ENCODE results near the gene KIAA1549. TPM values are rescaled to one million over a fixed set of nuclear protein-coding genes. Genes with fewer than 3 reads are reported as not detected.

The KIAA1549 gene
- total and polyA plus RNA-seq, 2 of the 8 experiments (the other 6 are each of a cell fraction or from before 2014, with no cell fraction given): 6.5 to 17.3 TPM

DNA sequence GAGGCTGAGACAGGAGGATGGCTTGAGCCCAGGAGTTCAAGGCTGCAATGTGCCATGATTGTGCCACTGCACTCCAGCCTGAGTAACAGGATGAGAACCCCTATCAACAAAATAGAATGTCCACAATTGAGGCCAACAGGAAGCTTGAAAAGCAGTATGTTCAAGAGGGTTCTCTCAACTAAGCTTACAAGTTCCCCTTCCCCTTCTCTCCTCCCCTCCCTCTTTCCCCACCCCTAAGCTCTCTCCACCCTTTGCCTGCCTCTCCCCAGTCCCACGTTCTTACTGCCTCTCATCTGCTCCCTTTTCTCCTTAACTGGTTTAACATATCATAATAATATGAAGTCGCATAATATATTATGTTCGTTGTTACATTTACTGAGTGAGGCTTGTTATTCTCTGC, 35.4 kb downstream of the KIAA1549 start:
- 70% methylated on average over 3 of the region's 3 CpGs; no CpG with 5 or more reads in 1 of the 2 experiments for WGBS, 2 experiments (ENCODE audit: extremely low coverage in 1 of 2, insufficient coverage in 1 of 2, insufficient read length in 1 of 2, insufficient replicate concordance in 2 of 2, low coverage in 1 of 2, low lambda C conversion rate in 2 of 2, missing lambda C conversion rate in 1 of 2)
- Histone ChIP-seq H4K5ac (ENCODE audit: insufficient read length, low read depth, low read length) (no peak overlapping the region), H3K9ac (replicated peaks in 1 of 4; ENCODE audit: extremely low read depth in 1 of 4, low read depth in 3 of 4, low read length in 3 of 4) (no peak overlapping the region), H3K79me2 (ENCODE audit: control insufficient read depth in 1 of 2, insufficient read depth in 2 of 2, low read length in 2 of 2) (peaks cover 0 to 44% of the 10 kb centered on the region in 2 experiments; a peak in 2 of 4 replicates), H3K14ac (ENCODE audit: insufficient read length) (no peak overlapping the region), H3K4ac (replicated peaks; ENCODE audit: insufficient read length, low read depth, low read length) (no peak overlapping the region), H2BK20ac (ENCODE audit: low read length) (no peak overlapping the region), H2AFZ (ENCODE audit: low read length) (no peak overlapping the region), H3K27me3 (replicated peaks in 1 of 4; ENCODE audit: control insufficient read depth in 3 of 4, extremely low read depth in 1 of 4, insufficient read depth in 3 of 4, low read length in 3 of 4) (no peaks in the 10 kb centered on the region), H2AK5ac (ENCODE audit: low read depth, low read length) (no peak overlapping the region), H3K23me2 (ENCODE audit: low read depth, low read length) (no peaks in the 10 kb centered on the region), H3K56ac (replicated peaks; ENCODE audit: insufficient read length, low read depth, low read length) (no peak overlapping the region), H2BK120ac (replicated peaks; ENCODE audit: low read depth, low read length) (no peak overlapping the region), H3K36me3 (ENCODE audit: control insufficient read depth in 2 of 4, insufficient read depth in 4 of 4, low read length in 3 of 4) (no peaks in the 10 kb centered on the region), H3K79me1 (ENCODE audit: low read depth, low read length) (peaks cover 13% of the 10 kb centered on the region), H4K8ac (ENCODE audit: extremely low read depth, insufficient read depth, low read length) (no peak overlapping the region), H3K4me3 (ENCODE audit: extremely low read depth in 1 of 4, insufficient read depth in 2 of 4, low read depth in 3 of 4, low read length in 4 of 4) (no peak overlapping the region), H4K91ac (replicated peaks; ENCODE audit: insufficient read length, low read length) (no peak overlapping the region), H2BK5ac (ENCODE audit: low read depth, low read length) (no peak overlapping the region), H2BK15ac (ENCODE audit: low read length) (no peak overlapping the region), H2BK12ac (ENCODE audit: low read depth, low read length) (no peak overlapping the region), H4K20me1 (replicated peaks in 1 of 2; ENCODE audit: control insufficient read depth in 1 of 2, insufficient read depth in 2 of 2, low read length in 2 of 2) (peaks cover 3 to 7% of the 10 kb centered on the region in 2 experiments), H3K4me1 (replicated peaks in 1 of 4; ENCODE audit: control insufficient read depth in 3 of 4, insufficient read depth in 4 of 4, low read length in 3 of 4) (peaks cover 4 to 7% (median 5%) of the 10 kb centered on the region in 4 experiments; a peak in 5 of 7 replicates), H3K9me3 (ENCODE audit: insufficient read depth in 2 of 2, low read depth in 1 of 2, low read length in 1 of 2) (no peaks in the 10 kb centered on the region), H3K27ac (ENCODE audit: low read depth, low read length) (no peak overlapping the region), H3K18ac (ENCODE audit: extremely low read depth, low read length) (no peak overlapping the region), H3K23ac (ENCODE audit: insufficient read length) (no peak overlapping the region), H3K4me2 (ENCODE audit: insufficient read depth in 1 of 2, low read depth in 2 of 2, low read length in 2 of 2) (no peak overlapping the region)
- no peak for DNase-seq (ENCODE audit: low read depth in 1 of 2, low spot score in 2 of 2)
- no peak for FAIRE-seq
- POLR2A ChIA-PET (ENCODE audit: partially characterized antibody): no interaction called here
- CTCF ChIA-PET (ENCODE audit: partially characterized antibody): interaction anchor here (0.5 to 1.6 kb wide), 4 partner anchors 29 to 109 kb away, joined by 3 to 8 read pairs (median 4); no protein-coding TSS in a partner anchor
- TF ChIP-seq EZH2 (IDR thresholded peaks at IDR 0.05; ENCODE audit: low read depth, low read length, severe bottlenecking): no peak
- TF ChIP-seq JUND (IDR thresholded peaks at IDR 0.05; ENCODE audit: low read length): no peak
- TF ChIP-seq RBBP5 (IDR thresholded peaks at IDR 0.05; ENCODE audit: borderline replicate concordance, low read depth, low read length): no peak
- no peak for TF ChIP-seq TAF1 (IDR thresholded peaks at IDR 0.05; ENCODE audit: low read depth, low read length)
- TF ChIP-seq KDM5A (IDR thresholded peaks at IDR 0.05; ENCODE audit: low read length): no peak
- no peak for TF ChIP-seq NRF1 (IDR thresholded peaks at IDR 0.05; ENCODE audit: low read depth, low read length)
- TF ChIP-seq RAD21 (IDR thresholded peaks at IDR 0.05 in 1 of 2, conservative IDR thresholded peaks at IDR 0.05 in 1 of 2; ENCODE audit: low read depth in 2 of 2, low read length in 2 of 2): no peak
- TF ChIP-seq CBX8 (IDR thresholded peaks at IDR 0.05; ENCODE audit: borderline replicate concordance, low read depth, low read length): no peak
- TF ChIP-seq CTBP2 (IDR thresholded peaks at IDR 0.05; ENCODE audit: borderline replicate concordance, insufficient read depth, insufficient read length, low read length): no peak
- TF ChIP-seq, protein P1, sequence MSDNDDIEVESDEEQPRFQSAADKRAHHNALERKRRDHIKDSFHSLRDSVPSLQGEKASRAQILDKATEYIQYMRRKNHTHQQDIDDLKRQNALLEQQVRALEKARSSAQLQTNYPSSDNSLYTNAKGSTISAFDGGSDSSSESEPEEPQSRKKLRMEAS (IDR thresholded peaks at IDR 0.05): no peak
- no peak for TF ChIP-seq MAFK (IDR thresholded peaks at IDR 0.05; ENCODE audit: low read depth, low read length)
- TF ChIP-seq SAP30 (IDR thresholded peaks at IDR 0.05; ENCODE audit: insufficient read depth, insufficient replicate concordance, low read length): no peak
- no peak for TF ChIP-seq FOSL1 (IDR thresholded peaks at IDR 0.05; ENCODE audit: insufficient read depth, low read depth, low read length)
- TF ChIP-seq CREB1 (IDR thresholded peaks at IDR 0.05): no peak

All from H1 (cell line).